Stomach (tissue), 4 donors: ENCODE measurements around the gene CLSTN3.

Experiments
- EP300 ChIP-seq: sonication (generic); formaldehyde crosslinking; IDR thresholded peaks from one replicate; pipeline ENCODE4 v1.6.1; 2017; ENCODE audit warnings: antibody characterized with exemption
- POLR2A ChIP-seq, 4 donors: fragments of 450-650 bp; IDR thresholded peaks; one replicate each; pipeline ENCODE4 v1.6.1; 2016; ENCODE audit warnings: antibody characterized with exemption in 4 of 4, control low read depth in 2 of 4, mild to moderate bottlenecking in 1 of 4, moderate library complexity in 1 of 4
- TF ChIP-seq, protein P1 (sequence below), 7 experiments: fragments of 450-650 bp in 4 of 7; fragments of 200-600 bp in 3 of 7; sonication (generic) in 3 of 7; IDR thresholded peaks; one replicate each; pipeline ENCODE4 v1.5.1; 2016 to 2019; ENCODE audit warnings: antibody characterized with exemption in 7 of 7, control low read depth in 2 of 7, mild to moderate bottlenecking in 1 of 7

- TF ChIP-seq, protein P1, sequence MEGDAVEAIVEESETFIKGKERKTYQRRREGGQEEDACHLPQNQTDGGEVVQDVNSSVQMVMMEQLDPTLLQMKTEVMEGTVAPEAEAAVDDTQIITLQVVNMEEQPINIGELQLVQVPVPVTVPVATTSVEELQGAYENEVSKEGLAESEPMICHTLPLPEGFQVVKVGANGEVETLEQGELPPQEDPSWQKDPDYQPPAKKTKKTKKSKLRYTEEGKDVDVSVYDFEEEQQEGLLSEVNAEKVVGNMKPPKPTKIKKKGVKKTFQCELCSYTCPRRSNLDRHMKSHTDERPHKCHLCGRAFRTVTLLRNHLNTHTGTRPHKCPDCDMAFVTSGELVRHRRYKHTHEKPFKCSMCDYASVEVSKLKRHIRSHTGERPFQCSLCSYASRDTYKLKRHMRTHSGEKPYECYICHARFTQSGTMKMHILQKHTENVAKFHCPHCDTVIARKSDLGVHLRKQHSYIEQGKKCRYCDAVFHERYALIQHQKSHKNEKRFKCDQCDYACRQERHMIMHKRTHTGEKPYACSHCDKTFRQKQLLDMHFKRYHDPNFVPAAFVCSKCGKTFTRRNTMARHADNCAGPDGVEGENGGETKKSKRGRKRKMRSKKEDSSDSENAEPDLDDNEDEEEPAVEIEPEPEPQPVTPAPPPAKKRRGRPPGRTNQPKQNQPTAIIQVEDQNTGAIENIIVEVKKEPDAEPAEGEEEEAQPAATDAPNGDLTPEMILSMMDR (IDR thresholded peaks at IDR 0.05): no peak
- TF ChIP-seq POLR2A (IDR thresholded peaks at IDR 0.05) (no peak), EP300 (no peak)
Measured at GRCh38 chr12:7089196-7089871, 40.8 kb upstream of the CLSTN3 start.
